Bronchial epithelial cell (primary cell): ENCODE data around the gene INSYN1. TPM values are rescaled to one million over a fixed set of nuclear protein-coding genes. Genes with fewer than 3 reads are reported as not detected.
"Not testable (repeated sequence)": the region's sequence is repeated elsewhere in the genome, so short reads cannot be mapped to it uniquely, and the experiment has no call there.

ENCODE experiments used
- DNase-seq: peaks from one replicate; pipeline ENCODE4 v3.0.0-alpha.2; 2010; ENCODE audit warnings: low read depth
- FAIRE-seq: peaks from 2 replicates; lab custom pipeline; 2011; peaks lifted over from hg19 to GRCh38; lab: Jason Lieb, UNC
- H3K27me3 ChIP-seq: 2 replicates; pipeline ENCODE4 v1.5.1; 2011; ENCODE audit warnings: low read length; ENCODE audit not compliant: control insufficient read depth, insufficient read depth
- H3K36me3 ChIP-seq: 2 replicates; pipeline ENCODE4 v1.5.1; 2011; ENCODE audit warnings: low read length; ENCODE audit not compliant: control insufficient read depth, insufficient read depth
- H3K4me3 ChIP-seq: 2 replicates; pipeline ENCODE4 v1.5.1; 2011; ENCODE audit warnings: mild to moderate bottlenecking, low read depth, low read length, control low read depth
- CTCF ChIP-seq: IDR thresholded peaks from 2 replicates; pipeline ENCODE4 v1.5.1; 2011; ENCODE audit warnings: mild to moderate bottlenecking, moderate library complexity, low read length, control low read depth, inconsistent platforms; ENCODE audit not compliant: insufficient read depth, severe bottlenecking
- total RNA-seq: library from RNA; depleted of rRNA; stranded (reverse); fragments of >200 nt; gene quantifications from 2 replicates; pipeline ENCODE4 v1.2.1, GENCODE V29; 2014

INSYN1 gene
- total RNA-seq, 1 donor from 2014 or later: under 0.01 TPM

GRCh38 chr15:73796331-73796831 lies 43.2 kb upstream of the INSYN1 start:
- TF ChIP-seq CTCF: no peak
- DNase-seq (no peak), FAIRE-seq (no peak)
- H3K4me3 ChIP-seq: no peak overlapping the region
- H3K27me3 ChIP-seq: no peaks in the 10 kb centered on the region
- H3K36me3 ChIP-seq: no peaks in the 10 kb centered on the region

- DNase-seq: peak; percentile 57
- FAIRE-seq: no peak
Observed at GRCh38 chr15:73794443-73795133, 41.4 kb upstream of the INSYN1 start.

GRCh38 chr15:73792899-73793541 lies 39.9 kb upstream of the INSYN1 start:
- H3K36me3 ChIP-seq, DNase-seq, H3K4me3 ChIP-seq, H3K27me3 ChIP-seq, FAIRE-seq: not testable (repeated sequence)

More at GRCh38 chr15:73794443-73795133, 41.4 kb upstream of the INSYN1 start:
- no peak for TF ChIP-seq CTCF
- Histone ChIP-seq H3K36me3 (no peaks in the 10 kb centered on the region), H3K4me3 (no peak overlapping the region), H3K27me3 (no peaks in the 10 kb centered on the region)

GRCh38 chr15:73792415-73792814 lies 39.3 kb upstream of the INSYN1 start:
- no peaks in the 10 kb centered on the region for H3K36me3 ChIP-seq
- TF ChIP-seq CTCF: no peak
- FAIRE-seq (no peak), DNase-seq (no peak)
- H3K27me3 ChIP-seq: no peaks in the 10 kb centered on the region
- H3K4me3 ChIP-seq: no peak overlapping the region

DNA sequence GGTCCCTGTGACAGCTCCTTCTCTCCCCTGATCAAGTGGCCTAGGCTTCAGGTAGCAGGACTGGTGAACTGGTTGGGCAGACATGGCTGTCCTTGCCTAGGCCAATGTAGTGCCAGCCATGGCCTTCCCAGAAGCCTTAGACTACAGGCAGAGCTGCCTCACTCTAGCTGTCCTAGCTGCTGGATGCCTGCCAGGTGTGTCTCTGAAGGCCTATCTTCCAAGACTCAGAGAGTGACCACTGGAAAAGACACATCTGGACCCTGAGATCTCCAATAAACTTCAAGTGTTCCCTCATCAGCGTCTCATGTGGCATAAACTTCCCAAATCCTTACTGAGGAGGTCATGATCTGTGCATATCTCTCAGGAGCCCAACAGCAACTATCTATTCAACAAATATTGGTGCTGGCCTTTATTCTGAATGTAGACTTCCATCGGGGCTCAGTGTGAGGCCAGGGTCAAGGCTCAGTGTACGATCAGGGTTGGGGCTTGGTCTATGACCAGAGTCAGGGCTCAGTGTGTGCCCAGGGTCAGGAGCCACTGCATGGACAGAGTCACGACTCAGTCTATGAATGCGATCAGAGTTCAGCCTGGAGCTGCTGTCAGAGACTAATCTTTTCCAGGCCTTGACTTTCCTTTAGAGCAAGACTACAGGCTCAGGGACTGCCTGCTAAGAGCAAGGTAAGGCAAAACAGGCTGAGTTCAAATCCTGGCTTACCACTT lies 36.5 kb upstream of the INSYN1 start:
- no peak for TF ChIP-seq CTCF
- Histone ChIP-seq H3K27me3 (no peaks in the 10 kb centered on the region), H3K36me3 (no peaks in the 10 kb centered on the region), H3K4me3 (no peak overlapping the region)
- DNase-seq (no peak), FAIRE-seq (no peak)

DNA sequence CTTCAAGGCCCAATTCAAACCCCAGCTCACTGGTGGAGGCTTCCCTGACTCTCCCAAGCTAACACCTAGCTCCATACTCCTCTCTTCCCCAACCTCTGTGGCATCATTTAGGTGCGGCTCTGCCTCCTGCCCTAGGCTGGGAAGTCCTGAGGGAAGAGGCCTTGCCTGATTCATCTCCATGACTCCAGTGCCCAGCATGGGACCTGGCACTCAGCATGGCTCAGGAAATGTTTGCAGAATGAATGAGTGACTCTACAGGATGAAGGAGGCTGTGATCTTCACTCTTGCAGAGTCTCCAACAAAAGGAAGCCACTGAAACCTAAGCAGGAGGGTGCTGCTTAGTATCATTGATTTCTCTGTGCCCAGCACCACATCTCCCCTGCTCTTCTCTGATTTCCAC lies 34.5 kb upstream of the INSYN1 start:
- DNase-seq: peak; percentile 29
- Histone ChIP-seq H3K36me3 (no peaks in the 10 kb centered on the region), H3K4me3 (no peak overlapping the region), H3K27me3 (no peaks in the 10 kb centered on the region)
- TF ChIP-seq CTCF: no peak
- FAIRE-seq: no peak
